NCI-H2029 (cell line): ENCODE measurements around the gene CACNA1C.
A peak's percentile ranks its signal among the peaks of the same experiment; 100 is the strongest.

Experiments
- DNase-seq: peaks from one replicate; lab custom pipeline; 2025; lab: John Stamatoyannopoulos, UW

CACNA1C gene

GRCh38 chr12:2415568-2415944, 362.8 kb downstream of the CACNA1C start:
- DNase-seq: no peak

GRCh38 chr12:2416158-2416557, 363.4 kb downstream of the CACNA1C start:
- DNase-seq: no peak

- no peak for DNase-seq
These were observed 364.8 kb downstream of the CACNA1C start for GRCh38 chr12:2417481-2418160.

- no peak for DNase-seq
These were observed 365.8 kb downstream of the CACNA1C start for GRCh38 chr12:2418579-2418978.

GRCh38 chr12:2422591-2422990, 369.8 kb downstream of the CACNA1C start:
- no peak for DNase-seq

GRCh38 chr12:2429032-2429431, 376.2 kb downstream of the CACNA1C start:
- peak; percentile 2 for DNase-seq

- no peak for DNase-seq
These were observed 379.0 kb downstream of the CACNA1C start for GRCh38 chr12:2431810-2432209.

- peak; percentile 46 for DNase-seq
These were observed 380.1 kb downstream of the CACNA1C start for GRCh38 chr12:2432856-2433255.

- DNase-seq: no peak
These were observed 382.7 kb downstream of the CACNA1C start for GRCh38 chr12:2435511-2435910.

GRCh38 chr12:2439332-2440100, 386.7 kb downstream of the CACNA1C start:
- no peak for DNase-seq

GRCh38 chr12:2443776-2444175, 391.0 kb downstream of the CACNA1C start:
- no peak for DNase-seq

- DNase-seq: no peak
These were observed 393.2 kb downstream of the CACNA1C start for GRCh38 chr12:2445968-2446367.

GRCh38 chr12:2447861-2448260, 395.1 kb downstream of the CACNA1C start:
- DNase-seq: no peak

- DNase-seq: no peak
These were observed 396.8 kb downstream of the CACNA1C start for GRCh38 chr12:2449586-2449985.

- DNase-seq: no peak
These were observed 397.8 kb downstream of the CACNA1C start for GRCh38 chr12:2450553-2450952.

GRCh38 chr12:2451025-2451424, 398.2 kb downstream of the CACNA1C start:
- DNase-seq: no peak

GRCh38 chr12:2451497-2451896, 398.7 kb downstream of the CACNA1C start:
- DNase-seq: no peak

- no peak for DNase-seq
These were observed 400.4 kb downstream of the CACNA1C start for GRCh38 chr12:2453076-2453760.

GRCh38 chr12:2453761-2454090, 400.9 kb downstream of the CACNA1C start:
- DNase-seq: no peak

- no peak for DNase-seq
These were observed 401.9 kb downstream of the CACNA1C start for GRCh38 chr12:2454601-2455177.

- DNase-seq: no peak
These were observed 402.6 kb downstream of the CACNA1C start for GRCh38 chr12:2455410-2455809.

- DNase-seq: no peak
These were observed 403.5 kb downstream of the CACNA1C start for GRCh38 chr12:2456122-2456812.
